GOT3 (cell line): ENCODE data around the gene HS3ST1.

ENCODE experiments used
- DNase-seq: peaks from one replicate; lab custom pipeline; 2025; ENCODE audit warnings: mixed read lengths; lab: John Stamatoyannopoulos, UW

Gene HS3ST1

DNA sequence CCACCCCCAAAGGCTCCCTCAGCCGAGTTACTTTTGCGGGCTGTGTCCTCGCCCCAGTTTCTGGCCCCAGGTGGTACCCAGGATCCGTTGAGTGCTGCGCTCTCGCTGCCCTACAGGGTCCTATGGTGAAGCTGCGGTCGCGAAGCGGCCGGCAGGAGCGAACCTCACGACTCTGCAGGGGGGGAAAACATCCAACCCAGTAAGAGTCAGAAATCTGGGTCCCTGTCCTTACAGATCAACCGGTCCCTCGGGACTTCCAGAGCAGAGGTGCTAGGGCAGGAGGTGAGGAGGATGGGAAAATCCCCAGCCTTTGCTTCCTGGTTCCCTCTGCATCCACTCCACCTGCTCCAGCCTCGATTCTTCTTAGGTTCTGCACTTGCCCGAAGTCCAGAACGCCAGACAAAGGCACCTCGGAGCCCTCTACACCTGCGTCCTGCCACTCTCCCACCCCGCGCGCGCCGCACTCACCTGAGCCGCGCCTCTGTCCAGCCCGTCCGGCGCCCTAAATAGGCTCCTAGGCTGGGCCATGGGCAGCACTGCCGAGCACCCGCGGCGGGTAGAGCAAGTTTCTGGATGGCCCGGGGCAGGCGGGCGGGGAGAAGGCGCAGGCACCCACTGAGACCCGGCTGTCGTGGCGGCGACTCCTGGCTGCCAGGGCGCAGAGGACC lies at the start of gene HS3ST1:
Gene HS3ST1, minus strand, starts transcription at position 664 of the 668 bp plus-strand sequence. CDS start 28,889 bp downstream, outside the sequence.
- no peak for DNase-seq

DNA sequence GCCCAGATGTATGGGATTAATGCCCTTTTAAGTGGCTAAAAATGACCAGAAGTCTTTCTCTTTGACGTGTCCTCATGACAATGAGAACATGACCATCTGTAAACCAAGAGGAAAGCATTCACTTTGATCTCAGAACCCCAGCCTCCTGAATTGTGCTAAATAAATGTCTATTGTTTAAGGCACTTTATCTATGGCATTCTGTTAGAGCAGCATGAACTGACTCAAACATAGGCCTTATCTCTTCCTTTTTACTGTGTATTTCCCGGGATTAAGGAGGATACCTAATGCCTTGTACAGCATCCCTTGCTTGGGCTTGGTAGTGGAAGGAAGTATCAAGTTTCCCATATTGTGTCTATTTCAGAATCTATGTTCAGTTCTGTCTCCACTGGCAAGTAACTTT lies 47.2 kb upstream of the HS3ST1 start:
- no peak for DNase-seq

DNA sequence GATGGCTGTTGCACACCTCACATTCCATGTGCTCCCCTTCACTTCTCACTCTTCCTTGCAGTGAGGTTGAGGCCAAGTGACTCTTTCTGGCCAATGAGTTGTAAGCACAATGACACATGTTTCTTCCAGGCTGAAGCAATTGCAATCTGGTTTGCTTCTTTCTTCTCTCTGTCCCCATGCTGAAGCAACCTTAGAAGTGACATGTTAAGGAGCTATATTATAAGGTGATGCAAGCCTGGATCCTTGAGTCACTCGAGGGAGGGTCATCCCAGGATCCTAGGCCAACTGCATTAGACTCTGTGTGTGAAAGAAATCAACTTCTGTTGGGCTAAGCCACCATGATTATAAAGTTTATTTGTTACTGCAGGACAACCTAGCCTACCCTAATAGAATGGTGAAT lies 45.5 kb upstream of the HS3ST1 start:
- DNase-seq = no peak

DNA sequence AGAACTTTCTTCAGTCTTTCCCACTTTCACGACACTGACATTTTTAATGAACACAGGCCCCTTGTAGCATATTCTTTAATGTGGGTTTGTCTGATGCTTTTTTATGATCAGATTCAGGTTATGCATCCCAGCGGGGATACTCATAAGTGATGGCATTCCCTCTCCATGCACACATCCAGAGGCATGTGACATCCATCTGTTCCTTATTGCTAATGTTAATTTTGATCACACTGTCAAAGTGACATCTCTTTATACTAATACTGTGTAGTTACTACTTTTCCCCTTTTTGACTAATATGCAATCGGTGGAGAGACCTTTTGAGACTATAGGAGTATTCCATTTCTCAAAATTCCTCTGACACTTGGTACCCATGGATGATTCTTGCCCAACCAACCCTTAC lies 43.8 kb upstream of the HS3ST1 start:
- DNase-seq = no peak

DNA sequence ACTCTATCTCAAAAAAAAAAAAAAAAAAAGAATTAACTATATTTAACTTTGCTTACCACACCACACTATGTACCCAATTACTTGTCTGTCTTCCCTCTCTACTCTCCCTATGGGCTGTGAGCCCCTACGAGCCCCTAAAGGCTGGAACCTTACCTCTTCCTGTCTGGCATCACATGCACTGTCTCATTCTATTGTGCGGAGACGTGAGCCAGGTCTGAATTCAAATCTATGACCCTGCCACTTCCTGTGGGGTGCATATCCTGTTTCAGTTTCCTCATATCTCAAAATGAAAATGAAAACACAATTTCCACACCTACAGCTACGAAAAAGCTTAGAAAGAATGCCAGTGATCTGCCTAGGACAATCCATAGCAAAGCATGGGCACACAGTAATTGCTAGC lies 42.9 kb upstream of the HS3ST1 start:
- no peak for DNase-seq

DNA sequence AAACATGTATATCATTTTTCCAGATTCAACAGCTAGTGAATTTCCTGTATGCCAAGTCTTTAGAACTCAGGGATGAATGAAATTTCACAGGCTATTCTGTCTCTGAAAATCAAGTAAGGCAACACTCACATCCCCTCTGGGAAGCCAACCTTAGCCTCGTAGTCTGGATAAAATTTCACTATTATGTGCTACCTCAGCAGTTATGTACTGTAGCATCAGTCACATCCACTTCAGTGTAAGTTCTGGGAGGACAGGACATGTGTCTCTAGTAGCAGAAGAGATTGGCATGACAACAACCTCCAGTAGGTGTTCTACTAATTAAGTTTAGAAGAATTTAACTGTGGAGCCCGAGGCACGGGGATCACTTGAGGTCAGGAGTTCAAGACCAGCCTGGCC lies 42.4 kb upstream of the HS3ST1 start:
- no peak for DNase-seq

DNA sequence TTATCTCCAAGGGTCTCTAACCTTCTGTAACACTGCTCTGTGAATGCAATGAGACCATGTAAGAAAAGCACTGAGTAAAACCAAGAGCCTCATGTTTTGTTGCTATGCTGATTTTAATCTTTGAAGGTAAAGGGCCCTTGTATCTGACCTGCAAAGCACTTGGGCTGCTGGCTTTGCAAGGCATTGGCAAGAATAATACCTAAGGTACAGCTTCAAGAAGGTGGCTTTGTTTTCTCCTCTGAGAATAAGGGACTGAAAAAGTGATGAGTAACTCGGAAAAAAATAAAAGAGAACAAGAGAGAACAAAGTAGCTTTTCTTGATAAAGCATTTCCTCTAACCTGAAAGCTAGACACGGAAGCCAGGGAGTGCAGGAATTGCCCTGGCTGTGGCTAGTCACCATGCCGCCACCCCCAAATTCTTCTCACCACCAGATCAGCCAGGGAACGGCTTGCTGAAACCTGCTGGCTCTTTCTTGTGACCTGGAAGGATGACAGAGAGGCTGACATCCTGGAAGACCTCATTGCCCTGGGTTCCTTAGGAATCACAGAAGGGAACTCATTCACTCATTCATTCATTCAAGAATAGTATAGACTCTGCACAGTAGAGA lies 41.8 kb upstream of the HS3ST1 start:
- DNase-seq = no peak

DNA sequence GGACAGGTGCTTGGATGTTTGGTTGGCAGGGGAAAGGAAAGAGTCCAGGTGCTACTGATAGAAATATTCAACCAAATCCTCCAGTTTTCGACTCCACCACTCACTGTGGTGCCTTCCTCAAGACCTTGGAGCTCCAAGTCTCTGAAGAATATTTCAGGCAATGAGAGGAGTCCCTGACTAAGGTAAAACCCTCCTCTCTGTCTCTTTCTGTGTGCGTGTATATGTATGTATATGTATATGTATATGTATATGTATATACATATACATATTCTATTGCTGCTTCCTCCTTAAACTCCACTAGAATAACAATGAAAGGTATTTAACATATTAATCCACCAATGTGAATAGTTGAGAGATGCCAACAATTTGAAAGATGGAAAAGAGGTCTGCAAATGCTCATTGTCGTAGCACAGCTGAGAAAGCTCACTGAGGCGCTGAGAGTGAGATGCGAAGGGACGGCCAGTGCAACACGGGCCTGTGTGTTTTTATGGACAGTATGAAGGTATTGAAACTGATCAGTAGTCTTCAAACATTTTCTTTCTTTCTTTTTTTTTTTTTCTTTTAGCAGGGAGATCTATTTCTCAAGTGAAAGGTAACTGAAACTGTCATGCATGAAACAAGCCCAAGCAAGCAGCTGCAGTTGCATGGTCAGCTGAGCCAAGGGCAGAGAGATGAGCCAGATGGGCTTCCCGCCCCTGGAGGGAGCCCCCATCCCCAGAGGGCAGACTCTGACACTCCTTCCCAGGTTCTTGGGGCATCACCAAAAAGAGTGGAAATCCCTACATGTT lies 41.1 kb upstream of the HS3ST1 start:
- no peak for DNase-seq

DNA sequence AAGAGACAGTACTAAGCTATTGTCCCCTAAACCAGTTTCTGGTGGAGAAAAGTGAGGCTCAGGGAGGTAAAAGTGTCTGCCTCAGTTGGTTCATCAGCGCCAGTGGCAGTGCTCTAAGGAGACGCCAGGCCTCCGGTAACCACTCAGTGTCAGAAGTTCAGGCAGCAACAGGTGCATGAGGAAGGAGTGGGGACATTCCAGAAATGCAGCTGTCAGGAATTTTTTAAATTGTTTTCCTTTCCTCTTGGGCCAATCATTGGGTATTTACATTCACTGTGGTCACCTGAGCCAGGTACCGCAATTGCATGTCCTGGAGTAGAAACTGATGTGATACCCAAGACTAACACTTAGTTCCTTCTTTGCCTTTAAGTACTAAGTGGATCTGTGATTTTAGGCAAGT lies 40.2 kb upstream of the HS3ST1 start:
- DNase-seq = no peak

DNA sequence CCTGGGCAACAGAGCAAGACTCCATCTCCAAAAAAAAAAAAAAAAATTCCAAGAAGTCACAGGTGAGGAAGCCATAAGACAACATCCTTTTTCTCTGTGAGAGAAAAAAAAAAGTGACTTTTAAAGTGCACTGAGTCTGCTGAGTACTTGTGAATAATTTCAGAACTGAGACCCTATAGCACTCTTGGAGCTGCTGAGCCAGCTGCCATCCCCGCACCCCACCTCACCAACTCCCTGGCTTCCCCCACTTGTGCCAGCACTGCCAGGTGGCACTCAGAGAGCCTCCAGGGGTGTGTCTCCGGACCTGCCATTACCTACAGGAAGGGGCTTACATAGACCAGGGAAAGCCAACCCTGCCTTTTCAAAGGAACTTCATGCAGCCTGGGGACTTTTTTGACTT lies 39.2 kb upstream of the HS3ST1 start:
- no peak for DNase-seq

DNA sequence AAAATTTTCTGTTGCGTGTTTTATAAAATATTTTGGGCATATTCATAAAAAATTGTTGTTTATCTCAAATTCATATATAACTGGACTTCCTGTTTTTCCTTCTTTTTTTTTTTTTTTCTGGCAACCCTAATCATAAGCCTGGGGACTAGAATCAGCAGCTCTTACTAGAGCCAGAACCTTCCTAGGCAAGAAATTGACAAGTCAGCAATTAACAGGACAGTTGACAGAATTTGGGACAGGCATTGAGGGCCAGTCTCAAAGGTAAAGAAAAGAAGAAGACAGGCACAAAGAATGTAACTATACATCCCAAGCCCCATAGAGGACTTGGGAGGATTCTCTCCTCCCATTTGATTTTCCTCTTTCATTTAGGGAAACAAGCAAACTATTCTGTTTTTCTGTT lies 35.0 kb upstream of the HS3ST1 start:
- no peak for DNase-seq

DNA sequence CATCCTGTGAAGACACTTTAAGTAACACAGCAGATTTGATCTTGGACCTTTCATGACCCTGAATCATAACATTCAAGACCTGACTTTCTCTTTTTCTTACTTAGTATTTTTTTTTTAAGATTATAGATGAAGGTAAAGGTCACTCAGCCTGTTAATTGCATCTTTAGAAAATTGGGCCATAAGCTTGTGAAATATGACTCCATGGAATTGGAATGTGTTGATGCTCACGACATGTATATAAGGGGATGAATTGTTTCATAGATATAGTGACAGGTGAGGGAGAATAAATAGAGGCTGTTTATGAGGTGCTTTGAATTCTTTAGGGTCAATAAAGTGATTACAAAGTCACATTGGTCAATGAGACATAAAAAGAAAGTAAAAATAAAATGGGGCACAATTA lies 27.7 kb upstream of the HS3ST1 start:
- no peak for DNase-seq

DNA sequence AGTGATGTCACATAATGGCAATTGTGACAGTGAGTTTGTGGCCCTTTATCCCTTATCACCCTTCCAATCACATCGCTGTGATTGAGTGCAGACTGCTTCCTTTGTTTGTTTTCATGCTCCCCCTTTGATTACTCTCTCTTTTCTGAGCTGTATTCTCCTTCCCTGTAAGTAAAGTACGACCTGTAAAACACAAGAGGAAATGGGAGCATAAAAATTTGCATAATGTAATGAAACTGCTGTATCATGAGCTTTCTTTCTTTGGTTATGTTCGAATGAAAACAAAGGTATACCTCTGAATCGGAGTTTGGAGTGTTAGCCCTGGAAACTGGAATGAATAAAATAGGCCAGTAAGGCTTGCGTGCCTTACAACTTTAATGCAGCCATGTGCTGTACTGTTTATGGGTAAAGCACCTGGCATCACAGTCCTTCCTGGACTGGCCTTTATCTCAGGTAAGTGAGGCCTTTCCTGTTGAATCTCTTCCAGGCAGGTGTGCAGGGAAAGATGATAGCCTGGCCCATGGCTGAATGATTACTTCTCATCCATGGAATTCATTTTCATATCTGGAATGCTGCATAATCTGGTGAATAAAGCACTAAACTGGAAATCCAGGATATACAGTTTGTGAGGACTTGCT lies 26.6 kb upstream of the HS3ST1 start:
- DNase-seq = no peak

DNA sequence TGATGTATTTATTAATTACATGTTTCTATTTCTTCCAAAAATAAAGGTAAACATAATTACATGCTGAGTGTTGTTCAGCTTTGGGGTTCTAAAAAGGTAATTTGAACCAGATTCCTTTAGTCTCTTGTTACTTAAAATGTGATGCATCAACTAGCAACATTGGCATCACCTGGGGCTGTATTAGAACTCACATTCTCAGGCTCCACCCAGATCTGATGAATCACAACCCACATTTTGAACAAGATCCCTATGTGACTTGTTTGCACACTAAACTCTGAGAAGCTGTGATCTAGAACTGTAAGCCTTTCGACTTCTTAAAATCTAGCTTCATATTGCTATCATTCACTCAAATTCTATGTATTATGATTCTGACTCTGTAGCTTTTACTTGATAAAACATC lies 23.0 kb upstream of the HS3ST1 start:
- no peak for DNase-seq

DNA sequence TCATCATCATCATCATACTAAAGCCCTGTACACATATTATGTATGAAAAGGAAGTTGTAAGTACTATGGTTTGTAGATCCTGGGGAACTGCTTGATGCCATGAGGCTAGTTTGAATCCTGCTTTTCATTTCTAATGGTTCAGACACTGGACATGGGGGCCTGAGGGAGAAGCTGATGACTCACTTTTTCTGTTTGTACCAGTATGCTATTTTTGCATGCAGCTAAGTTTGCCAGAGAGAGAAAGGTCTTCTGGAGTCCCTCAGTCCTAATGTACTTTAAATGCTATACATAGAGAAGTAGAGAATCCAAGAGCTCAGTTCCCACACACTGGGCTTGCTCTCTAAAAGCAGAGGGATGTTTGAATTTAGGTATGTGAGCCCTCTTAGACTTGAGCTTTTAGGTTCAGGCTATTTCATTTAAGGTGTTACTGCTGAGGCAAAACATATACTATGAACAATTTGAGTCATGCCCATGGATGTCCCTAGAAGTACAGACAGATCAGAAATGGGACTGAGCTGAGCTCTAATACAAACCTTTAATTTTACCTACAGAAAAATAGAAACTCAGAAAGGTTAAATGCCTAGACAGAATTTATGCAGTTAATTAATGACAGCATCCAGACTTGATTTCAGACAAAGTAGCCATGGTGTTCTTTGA lies 17.6 kb upstream of the HS3ST1 start:
- DNase-seq = no peak

DNA sequence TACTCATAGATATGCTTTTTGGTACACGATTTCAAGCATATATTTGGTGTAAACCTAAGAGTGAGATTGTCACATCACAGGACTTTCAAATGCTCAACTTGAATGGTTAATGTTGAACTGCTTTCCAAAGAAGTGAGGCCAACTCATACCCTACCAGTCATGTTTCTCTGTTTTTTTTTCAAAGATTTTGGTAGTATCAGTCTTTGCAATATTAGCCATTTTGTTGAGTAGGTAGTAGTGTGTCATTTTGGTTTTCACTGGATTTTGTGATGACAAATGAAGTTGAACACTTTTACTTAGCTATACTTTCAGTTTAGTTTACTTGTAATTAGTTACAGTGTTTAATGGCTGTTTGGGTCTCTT lies 12.5 kb upstream of the HS3ST1 start:
- DNase-seq = no peak

DNA sequence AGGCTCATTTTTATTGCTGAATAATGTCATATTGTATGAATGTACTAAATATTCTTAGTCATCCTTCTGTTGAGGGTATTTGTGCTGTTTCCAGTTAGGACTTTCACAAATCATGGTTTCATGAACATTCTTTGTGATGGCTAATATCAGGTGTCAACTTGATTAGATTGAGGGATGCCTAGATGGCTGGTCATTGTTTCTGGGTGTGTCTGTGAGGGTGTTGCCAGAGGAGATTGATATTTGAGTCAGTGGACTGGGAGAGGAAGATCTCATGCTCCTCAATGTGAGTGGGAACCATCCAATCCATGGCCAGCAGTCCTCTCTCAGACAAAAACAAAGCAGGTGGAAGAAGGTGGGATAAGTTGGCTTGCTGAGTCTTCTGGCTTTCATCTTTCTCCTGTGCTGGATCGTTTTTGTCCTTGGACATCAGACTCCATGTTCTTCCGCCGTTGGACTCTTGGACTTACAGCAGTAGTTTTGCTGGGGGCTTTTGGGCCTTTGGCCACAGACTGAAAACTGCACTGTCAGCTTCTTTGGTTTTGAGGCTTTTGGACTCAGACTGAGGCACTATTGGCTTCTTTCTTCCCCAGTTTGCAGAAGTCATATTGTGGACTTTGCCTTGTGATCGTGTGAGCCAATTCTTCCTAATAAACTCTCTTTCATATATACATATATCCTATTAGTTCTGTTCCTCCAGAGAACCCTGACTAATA lies 11.9 kb upstream of the HS3ST1 start:
- no peak for DNase-seq

DNA sequence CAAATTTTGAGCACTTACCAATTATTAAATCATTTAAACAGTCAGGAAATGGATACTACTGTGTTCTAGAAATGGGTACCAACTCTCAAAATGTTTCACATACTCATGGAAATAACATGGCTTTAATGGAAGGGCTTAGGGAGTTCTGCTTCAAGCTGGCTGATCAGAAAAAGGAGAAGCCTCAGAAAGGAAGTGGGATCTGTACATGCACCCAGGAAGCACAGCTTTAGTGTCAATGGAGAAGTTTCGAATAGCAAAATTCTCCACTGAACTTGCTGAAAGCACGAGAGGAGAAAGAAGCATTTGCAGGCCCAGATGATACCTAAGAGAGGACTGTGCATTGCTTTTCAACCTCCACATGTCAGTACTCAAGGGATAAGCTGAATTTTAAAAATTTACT lies 11.1 kb upstream of the HS3ST1 start:
- DNase-seq = no peak

DNA sequence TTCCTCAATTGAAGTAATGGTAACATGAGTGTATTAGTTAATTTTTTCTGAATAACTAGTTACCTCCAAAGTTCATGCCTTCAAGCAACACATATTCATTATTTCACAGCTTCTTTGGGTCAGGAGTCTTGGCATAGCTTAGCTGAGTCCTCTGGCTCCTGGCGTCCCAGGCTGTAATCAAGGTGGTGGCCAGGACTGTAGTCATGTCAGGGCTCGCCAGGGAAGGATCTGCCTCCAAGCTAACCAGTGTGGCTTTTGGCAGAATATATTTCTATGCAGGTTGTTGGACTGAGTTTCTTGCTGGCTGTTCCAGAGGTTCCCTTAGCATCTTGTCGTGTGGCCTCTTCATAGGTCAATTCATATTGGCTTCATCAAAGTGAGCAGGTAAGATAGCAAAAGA lies 10.0 kb upstream of the HS3ST1 start:
- no peak for DNase-seq

DNA sequence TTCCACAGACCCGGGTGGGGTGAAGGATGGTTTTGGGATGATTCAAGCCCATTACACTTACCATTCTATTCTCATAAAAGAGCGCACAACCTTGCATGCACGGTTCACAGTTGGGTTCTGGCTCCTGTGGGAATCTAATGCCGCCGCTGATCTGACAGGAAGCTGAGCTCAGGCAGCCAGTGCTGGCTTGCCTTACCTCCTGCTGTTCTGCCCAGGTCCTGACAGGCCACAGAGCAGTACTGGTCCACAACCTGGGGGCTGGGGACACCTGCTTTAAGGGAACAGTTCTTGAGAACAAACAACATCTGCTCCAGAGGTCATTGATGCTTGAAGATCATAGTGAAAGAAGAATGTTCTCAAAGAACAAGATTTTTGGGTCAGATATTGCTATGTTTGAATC lies 8.0 kb upstream of the HS3ST1 start:
- DNase-seq = no peak

DNA sequence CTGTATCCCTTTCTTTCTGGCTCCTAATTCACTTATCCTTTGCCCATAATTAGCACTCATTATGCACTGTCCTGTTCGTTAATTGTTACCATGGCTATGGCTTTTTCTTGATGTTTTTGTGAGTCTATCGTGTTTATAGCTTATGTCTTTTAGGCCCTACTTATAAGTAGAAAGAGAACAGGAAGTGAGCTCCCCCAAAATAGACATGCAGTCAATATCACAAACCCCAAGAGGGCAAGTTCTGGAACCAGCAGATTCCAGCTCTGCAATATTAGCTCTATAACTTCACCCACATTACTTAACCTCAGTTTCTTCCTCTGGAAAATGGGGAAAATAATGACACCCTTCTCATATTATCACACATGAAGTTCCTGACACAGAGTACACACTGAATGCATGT lies 7.4 kb upstream of the HS3ST1 start:
- no peak for DNase-seq

DNA sequence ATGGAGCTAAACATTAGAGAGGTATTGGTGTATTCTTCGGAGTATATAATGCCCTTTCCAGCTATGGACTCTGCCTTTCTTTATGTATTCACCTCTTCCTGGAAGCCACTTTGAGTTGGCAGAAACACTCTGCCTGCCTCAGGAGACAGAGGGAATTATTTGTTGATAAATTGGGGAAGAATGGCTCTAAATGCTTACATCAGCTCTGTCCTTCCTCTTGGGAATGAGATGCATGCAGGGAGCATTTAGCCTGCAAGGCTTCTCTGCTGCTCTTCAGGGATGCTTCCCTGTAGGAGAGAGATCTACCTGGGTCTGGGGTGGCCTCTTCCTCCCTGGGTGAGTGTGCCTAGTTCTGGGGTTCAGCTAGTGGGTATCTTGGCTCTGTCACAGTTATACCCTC lies 6.9 kb upstream of the HS3ST1 start:
- no peak for DNase-seq
